Measurements from ENCODE around the gene PYM1. TPM values are rescaled to one million over a fixed set of nuclear protein-coding genes. Genes with fewer than 3 reads are reported as not detected.

Gene PYM1
- total RNA-seq, 1 experiment from 2014 or later: 58.9 TPM

DNA sequence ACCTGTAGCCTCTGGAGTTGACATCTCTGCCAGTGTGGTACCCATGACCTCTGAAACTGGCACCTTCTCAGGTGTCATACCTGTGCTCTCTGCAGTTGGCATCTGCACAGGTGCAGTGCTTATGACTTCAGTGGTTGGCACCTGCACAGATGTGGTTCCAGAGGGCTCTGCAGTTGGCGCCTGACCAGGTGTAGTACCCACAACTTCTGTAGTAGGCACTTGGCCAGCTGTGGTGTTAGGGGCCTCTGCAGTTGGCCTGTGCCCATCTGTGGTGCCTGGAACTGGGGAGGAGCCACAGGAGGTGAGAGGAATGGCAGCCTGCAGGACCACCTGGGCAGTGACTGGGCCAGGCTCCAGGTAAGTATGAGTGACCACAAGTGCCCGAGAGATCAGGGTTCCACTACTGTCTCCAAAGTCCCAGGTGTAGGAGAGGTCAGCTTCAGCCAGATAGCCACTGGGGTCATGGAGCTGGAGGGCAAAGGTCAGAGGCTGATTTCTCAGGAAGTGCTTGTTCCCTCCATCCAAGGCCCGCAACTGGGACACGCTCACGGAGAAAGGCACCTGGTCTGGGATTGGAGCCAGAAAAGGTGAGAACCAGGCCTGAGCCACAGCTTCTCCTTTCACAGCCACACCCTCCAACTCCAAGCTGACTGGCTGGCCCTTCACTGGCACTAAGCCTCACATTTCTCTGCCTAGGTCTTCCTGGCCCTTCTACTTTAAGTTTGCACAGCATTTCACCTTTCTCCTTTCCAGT, 29.6 kb upstream of the PYM1 start:
- H3K9ac ChIP-seq (ENCODE audit: extremely low read depth, insufficient read length, low read length): no peak overlapping the region
- Mint-ChIP-seq H3K9me3 (no peaks in the 10 kb centered on the region), H3K27ac (peak overlapping the region in 1 of 3 experiments; percentile 83; a peak in 1 of 7 replicates), H3K4me3 (no peak overlapping the region; a peak in 1 of 5 replicates), H3K36me3 (ENCODE audit: insufficient read depth in 1 of 3, low read depth in 3 of 3) (peaks cover 4 to 44% (median 23%) of the 10 kb centered on the region in 3 experiments; a peak in 6 of 7 replicates), H3K27me3 (ENCODE audit: low read depth) (no peaks in the 10 kb centered on the region), H3K4me1 (no peaks in the 10 kb centered on the region; a peak in 1 of 4 replicates)
- no peak overlapping the region for H3K4me2 ChIP-seq (ENCODE audit: insufficient read depth, insufficient read length, low read length)
- no peaks in the 10 kb centered on the region for H4K20me1 ChIP-seq (ENCODE audit: control insufficient read depth, insufficient read depth, insufficient read length)
- no peak overlapping the region for H4K5ac ChIP-seq (ENCODE audit: insufficient read length, low read depth, low read length)
- H3K23ac ChIP-seq (ENCODE audit: insufficient read length, low read depth, low read length): no peak overlapping the region
- TF ChIP-seq, protein P1, sequence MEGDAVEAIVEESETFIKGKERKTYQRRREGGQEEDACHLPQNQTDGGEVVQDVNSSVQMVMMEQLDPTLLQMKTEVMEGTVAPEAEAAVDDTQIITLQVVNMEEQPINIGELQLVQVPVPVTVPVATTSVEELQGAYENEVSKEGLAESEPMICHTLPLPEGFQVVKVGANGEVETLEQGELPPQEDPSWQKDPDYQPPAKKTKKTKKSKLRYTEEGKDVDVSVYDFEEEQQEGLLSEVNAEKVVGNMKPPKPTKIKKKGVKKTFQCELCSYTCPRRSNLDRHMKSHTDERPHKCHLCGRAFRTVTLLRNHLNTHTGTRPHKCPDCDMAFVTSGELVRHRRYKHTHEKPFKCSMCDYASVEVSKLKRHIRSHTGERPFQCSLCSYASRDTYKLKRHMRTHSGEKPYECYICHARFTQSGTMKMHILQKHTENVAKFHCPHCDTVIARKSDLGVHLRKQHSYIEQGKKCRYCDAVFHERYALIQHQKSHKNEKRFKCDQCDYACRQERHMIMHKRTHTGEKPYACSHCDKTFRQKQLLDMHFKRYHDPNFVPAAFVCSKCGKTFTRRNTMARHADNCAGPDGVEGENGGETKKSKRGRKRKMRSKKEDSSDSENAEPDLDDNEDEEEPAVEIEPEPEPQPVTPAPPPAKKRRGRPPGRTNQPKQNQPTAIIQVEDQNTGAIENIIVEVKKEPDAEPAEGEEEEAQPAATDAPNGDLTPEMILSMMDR (conservative IDR thresholded peaks at IDR 0.05): no peak
- no peak overlapping the region for H3K56ac ChIP-seq (ENCODE audit: insufficient read length, low read depth, low read length)
- no peak overlapping the region for H3K4ac ChIP-seq (ENCODE audit: low read depth, low read length)
- no peak overlapping the region for H2BK12ac ChIP-seq (ENCODE audit: insufficient read length, low read depth, low read length)
- H2AK5ac ChIP-seq (ENCODE audit: insufficient read length, low read length): no peak overlapping the region
- no peak overlapping the region for H4K8ac ChIP-seq (replicated peaks; ENCODE audit: insufficient read length, low read depth, low read length)
- H3K9me3 ChIP-seq (ENCODE audit: control insufficient read depth, low read depth, low read length): no peaks in the 10 kb centered on the region
- H2BK120ac ChIP-seq (ENCODE audit: low read depth, low read length, poor library complexity, severe bottlenecking): no peak overlapping the region
- H3T11ph ChIP-seq (ENCODE audit: low read length): no peak overlapping the region
- H2BK20ac ChIP-seq (ENCODE audit: low read depth, low read length, poor library complexity, severe bottlenecking): no peak overlapping the region
- no peak overlapping the region for H2AFZ ChIP-seq (ENCODE audit: low read length)
- no peak for DNase-seq
- H2BK5ac ChIP-seq (ENCODE audit: insufficient read length, low read length): no peak overlapping the region
- WGBS (ENCODE audit: extremely low coverage, insufficient read length, low lambda C conversion rate): no CpG with 5 or more reads among the region's 5 CpGs
- no peaks in the 10 kb centered on the region for H3K27me3 ChIP-seq (ENCODE audit: insufficient read depth, low read length)
- no peaks in the 10 kb centered on the region for H3K79me1 ChIP-seq (ENCODE audit: insufficient read depth, low read depth, low read length, poor library complexity, severe bottlenecking)
- H3K18ac ChIP-seq (ENCODE audit: insufficient read length, low read depth, low read length): no peak overlapping the region
- H3K79me2 ChIP-seq (ENCODE audit: insufficient read depth, low read length): no peaks in the 10 kb centered on the region
- no peak overlapping the region for H4K91ac ChIP-seq (ENCODE audit: insufficient read length, low read depth, low read length)
- no peak overlapping the region for H3K14ac ChIP-seq (ENCODE audit: insufficient read depth, low read length)
- no peaks in the 10 kb centered on the region for H3K23me2 ChIP-seq (ENCODE audit: insufficient read length, low read depth, low read length, poor library complexity, severe bottlenecking)
- H2BK15ac ChIP-seq (ENCODE audit: low read depth, low read length): no peak overlapping the region
- H3K27ac ChIP-seq (ENCODE audit: insufficient read length, low read depth, low read length): no peak overlapping the region
- H3K4me1 ChIP-seq (ENCODE audit: insufficient read depth, low read length): no peaks in the 10 kb centered on the region
